Cortex of kidney (tissue), 1 donor: Measurements from ENCODE around the gene C1orf21.

Experiments
- DNase-seq: peaks from one replicate; lab custom pipeline; 2025; lab: John Stamatoyannopoulos, UW

The C1orf21 gene

GRCh38 chr1:184449916-184450315, 63.1 kb downstream of the C1orf21 start:
- DNase-seq: no peak

DNA sequence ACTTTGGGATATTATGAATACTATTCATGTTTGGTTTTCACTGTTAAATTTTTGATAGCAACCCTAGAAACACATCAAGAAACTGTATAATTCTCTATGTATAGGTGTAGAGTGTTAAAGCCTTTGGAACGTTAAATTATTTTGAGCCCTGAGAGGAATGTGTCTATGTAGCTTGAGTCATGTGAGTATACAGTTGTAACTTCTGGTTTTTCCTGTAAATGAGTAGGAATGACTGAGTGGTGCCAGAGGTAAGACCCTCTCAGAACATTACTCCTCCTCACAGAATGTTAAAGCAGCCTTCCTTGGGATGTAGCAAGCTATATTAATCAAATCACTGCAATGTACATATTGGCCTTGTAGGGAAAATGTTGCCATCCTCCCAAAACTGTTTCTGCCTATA, 69.0 kb downstream of the C1orf21 start:
- DNase-seq: no peak

GRCh38 chr1:184456189-184456588, 69.4 kb downstream of the C1orf21 start:
- DNase-seq: no peak

GRCh38 chr1:184457500-184457899, 70.7 kb downstream of the C1orf21 start:
- DNase-seq: no peak

DNA sequence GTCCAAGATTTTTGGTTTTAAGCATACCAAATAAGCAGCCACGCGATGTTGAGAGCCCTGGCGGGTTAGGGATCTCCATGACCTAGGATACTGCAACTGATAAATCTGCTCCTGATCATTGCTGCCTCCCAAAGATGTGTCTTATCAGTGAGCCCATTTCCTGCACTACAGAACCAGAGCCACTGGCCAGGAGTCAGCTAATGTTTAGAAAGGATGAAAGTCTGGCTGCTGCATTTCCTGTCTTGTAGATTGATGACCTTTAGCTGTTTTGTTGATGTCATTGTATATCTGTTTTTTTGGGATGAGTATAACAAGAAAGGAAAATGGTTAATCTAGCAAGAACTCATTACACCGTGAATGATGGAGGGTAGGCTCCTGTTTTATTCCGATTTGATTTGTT, 74.5 kb downstream of the C1orf21 start:
- no peak for DNase-seq

- DNase-seq: no peak
Measured at GRCh38 chr1:184462155-184462554, 75.3 kb downstream of the C1orf21 start.

GRCh38 chr1:184462990-184463389, 76.2 kb downstream of the C1orf21 start:
- DNase-seq: no peak

- DNase-seq: no peak
Measured at GRCh38 chr1:184463680-184464079, 76.9 kb downstream of the C1orf21 start.

DNA sequence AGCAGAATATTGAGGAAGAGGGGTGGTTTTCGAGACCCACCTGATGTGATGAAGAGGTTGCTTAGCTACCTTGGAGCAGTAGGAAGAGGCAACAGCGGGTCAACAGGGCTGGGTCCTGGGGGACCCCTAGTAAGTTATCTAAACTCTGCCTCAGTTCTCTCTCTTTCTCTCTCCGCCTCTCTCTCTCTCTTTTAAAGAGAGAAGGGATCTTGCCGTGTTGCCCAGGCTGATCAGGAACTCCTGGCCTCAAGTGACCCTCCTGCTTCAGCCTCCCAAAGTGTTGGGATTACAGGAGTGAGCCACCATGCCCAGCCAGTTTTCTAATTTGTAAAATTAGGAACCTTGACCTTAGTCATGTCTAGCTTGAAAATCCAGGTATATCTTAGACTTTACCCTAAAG, 77.9 kb downstream of the C1orf21 start:
- DNase-seq: no peak

DNA sequence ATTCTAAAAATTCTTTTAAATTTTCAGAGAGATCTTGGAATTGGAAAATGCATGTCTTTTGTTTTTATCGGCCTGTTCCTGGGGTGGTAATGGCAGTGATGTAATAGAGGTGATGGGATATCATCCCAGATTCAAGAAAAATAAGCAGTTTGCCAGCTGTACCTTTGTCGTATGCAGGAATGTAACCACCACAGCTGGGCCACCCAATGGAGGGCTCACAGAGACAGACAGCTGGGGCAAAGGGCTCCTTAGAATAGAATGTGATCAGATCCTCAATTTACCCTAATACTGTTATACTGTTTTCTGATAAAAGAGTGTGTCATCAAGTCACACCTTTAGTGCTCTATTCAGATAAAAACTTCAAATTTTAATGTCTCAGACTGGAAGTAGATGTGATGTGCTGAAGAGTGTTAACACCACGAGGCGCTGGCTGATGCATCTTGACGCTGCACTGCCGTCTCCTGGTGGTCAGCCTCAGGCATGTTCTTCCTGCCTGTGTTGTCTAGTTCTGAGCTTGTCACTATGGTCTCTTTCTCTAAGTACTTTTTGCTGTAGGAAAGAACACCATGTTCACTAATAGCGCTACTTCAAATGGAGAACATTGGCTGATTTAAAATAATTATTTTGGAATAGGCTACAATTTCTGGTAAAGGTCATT, 78.8 kb downstream of the C1orf21 start:
- DNase-seq: no peak

DNA sequence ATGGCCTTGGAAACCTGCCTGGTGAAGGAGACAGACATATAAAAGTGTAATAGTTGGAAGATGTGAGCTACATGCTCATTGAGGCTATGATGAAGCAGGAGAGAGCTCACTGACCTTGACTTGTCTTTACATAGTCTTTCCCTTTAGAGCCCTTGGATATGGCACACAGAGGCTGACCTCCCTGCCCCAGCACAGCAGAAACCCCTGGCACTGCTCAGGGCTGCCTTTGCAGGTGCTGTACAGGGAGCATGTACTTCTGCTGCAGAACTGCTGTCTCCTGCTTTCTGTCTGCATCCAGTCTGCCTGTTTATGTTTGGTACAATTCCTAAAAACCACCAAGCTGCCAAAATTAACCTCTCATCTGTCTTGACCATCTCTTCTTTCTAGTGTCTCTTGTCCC, 80.5 kb downstream of the C1orf21 start:
- DNase-seq: no peak

DNA sequence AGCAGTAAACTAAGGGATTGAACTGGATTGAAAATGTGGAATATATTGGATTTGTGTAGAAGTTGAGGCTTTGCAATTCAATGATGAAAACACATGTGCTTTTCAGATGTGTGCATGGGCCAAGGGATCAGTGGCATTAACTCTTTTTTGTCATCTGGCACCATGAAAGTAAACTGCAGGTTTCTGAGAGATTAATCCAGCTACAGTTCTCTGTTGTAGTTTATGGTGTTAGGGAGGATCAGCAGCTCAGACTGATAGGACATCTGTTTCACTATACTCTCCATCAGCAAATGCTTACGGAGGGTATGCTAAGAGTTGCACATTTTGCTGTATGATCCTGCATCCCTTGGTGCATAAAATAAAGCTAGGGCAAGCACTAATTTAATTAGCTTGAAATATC, 82.6 kb downstream of the C1orf21 start:
- no peak for DNase-seq

GRCh38 chr1:184471686-184472085, 84.9 kb downstream of the C1orf21 start:
- DNase-seq: no peak

- DNase-seq: no peak
Measured at GRCh38 chr1:184472136-184472535, 85.3 kb downstream of the C1orf21 start.

- DNase-seq: no peak
Measured at GRCh38 chr1:184473176-184473966, 86.5 kb downstream of the C1orf21 start.

DNA sequence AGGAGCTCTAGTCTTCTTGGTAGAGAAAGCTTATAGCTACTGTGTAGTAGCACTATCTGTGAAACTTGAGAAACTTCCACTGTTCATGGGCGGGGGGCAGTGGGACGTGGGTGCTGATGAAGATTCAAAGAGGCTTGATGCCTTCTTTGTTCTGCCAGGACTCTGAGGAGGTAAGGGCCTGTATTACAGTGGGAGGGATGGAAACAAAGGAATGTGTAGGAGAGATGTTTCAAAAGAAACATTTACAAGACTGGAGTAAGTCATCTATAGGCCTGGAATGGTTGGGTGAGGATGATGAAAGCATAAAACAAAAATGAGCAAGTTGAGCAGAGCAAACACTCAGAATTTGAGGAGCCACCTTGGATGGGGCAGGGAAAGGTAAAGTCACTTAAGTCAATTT, 89.4 kb downstream of the C1orf21 start:
- no peak for DNase-seq

DNA sequence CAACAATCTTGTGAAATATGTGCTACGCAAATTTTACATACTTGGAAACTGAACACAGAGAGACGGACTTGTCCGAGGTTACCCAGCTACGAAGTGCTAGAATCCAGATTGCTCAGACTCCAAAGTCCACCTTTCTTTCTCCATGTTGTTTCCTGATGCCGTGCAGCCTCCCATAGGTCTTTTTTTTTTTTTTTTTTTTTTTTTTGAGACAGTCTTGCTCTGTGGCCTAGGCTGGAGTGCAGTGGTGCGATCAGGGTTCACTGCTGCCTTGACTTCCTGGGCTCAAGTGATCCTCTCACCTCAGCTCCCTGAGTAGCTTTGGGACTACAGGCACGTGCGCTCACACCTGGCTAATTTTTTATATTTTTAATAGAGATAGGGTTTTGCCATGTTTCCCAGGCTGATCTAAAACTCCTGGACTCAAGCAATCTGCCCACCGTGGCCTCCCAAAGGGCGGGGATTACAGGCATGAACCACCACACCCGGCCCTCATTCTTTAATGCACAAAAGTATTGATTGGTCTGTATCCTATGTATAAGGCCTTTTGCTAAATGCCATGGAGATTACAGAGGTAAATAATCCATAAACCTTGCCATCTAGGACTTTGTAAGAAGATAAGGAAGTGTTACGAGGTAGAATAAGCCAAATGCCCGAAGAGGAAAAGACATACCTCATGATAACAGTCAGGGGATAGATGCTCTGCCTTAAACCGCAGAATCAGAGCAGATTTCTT, 92.8 kb downstream of the C1orf21 start:
- no peak for DNase-seq

DNA sequence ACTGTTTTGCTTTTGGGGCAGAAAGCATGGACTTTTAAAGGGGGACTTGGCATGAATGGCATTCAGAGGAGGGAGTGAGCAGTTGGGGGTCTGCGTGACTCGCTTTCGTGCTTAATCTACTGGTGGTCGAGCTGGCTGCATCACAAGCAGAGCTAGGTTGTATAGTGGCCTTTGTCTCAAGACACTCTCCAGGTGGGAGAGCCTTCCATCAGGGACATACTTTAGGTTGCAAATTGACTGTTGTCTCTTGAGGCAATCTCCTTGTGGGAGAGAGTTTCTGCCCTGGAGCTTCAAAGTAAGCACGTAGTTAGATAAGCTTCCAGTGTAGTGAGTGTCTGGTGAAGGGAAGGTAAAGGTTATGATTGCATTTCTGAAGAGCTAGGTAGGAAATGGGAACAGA, 93.9 kb downstream of the C1orf21 start:
- DNase-seq: no peak

- DNase-seq: no peak
Measured at GRCh38 chr1:184482136-184482535, 95.3 kb downstream of the C1orf21 start.

DNA sequence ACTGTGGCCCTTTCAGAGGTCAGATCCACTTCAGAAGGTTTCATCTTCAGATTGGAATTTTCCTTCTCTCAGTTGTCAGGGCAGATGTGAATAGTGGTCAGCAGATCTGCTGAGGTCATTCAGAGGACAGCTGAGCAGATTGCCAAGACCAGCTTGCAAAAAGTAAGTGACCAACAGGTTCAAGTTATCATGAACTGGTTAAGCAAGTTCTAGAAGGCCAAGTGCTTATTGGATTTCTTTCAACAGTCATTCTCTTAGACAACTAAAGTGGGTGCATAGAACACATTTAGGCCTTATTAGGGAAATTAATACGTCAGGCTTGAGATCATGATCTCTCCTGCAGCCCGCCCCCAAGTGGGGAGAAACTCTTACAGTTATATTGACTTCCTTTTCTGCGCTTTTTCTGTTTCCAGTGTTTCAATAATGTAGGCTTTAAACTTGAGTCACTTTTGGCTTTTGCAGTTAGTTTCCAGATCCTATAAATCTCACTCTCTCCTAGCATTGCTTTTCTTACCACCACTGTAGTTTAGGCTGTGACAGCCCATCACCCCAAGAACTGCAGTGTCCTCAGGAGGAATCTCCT, 96.4 kb downstream of the C1orf21 start:
- no peak for DNase-seq

- no peak for DNase-seq
Measured at GRCh38 chr1:184485751-184486723, 99.2 kb downstream of the C1orf21 start.
